HG03064 (cell line): ENCODE results near the gene CYP4X1.
"Not testable (repeated sequence)": the region's sequence is repeated elsewhere in the genome, so short reads cannot be mapped to it uniquely, and the experiment has no call there.

Experiments
- ATAC-seq: cut with Tn5 transposase; IDR thresholded peaks from one replicate; pipeline ENCODE4 v1.9.1; 2021; ENCODE audit warnings: low read depth; ENCODE audit not compliant: unreplicated experiment

CYP4X1 gene, protein sequence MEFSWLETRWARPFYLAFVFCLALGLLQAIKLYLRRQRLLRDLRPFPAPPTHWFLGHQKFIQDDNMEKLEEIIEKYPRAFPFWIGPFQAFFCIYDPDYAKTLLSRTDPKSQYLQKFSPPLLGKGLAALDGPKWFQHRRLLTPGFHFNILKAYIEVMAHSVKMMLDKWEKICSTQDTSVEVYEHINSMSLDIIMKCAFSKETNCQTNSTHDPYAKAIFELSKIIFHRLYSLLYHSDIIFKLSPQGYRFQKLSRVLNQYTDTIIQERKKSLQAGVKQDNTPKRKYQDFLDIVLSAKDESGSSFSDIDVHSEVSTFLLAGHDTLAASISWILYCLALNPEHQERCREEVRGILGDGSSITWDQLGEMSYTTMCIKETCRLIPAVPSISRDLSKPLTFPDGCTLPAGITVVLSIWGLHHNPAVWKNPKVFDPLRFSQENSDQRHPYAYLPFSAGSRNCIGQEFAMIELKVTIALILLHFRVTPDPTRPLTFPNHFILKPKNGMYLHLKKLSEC

DNA sequence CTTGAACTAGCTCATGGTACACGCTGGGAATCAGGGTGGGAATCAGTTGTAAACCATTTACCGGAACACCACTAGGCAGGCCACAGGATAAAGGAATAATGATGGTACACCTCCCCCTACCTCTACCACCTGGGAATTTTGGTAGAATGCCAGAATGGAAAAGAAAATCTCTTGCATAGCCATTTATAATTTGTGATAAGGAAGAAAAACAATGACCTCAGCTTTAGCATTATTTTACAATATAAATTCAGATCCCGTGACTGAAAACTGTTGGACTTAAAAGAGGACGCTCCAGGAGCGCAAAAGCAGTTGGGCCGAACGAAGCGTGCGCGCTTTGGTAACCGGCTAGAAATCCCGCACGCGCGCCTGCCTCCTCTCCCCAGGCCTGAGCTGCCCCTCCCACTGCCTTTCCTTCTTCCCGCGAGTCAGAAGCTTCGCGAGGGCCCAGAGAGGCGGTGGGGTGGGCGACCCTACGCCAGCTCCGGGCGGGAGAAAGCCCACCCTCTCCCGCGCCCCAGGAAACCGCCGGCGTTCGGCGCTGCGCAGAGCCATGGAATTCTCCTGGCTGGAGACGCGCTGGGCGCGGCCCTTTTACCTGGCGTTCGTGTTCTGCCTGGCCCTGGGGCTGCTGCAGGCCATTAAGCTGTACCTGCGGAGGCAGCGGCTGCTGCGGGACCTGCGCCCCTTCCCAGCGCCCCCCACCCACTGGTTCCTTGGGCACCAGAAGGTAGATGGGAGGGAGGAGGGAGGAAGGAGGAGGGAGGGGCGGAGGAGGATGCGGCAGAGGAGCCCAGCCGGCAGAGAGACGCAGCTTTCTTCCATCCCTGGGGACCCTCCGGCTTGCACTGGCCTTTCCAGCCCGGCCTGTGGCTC, at the start of gene CYP4X1:
Gene CYP4X1 (plus strand): TSS at position 402 of the 873 bp plus-strand sequence. CDS start 149 bp downstream, at position 551.
- no peak for ATAC-seq

DNA sequence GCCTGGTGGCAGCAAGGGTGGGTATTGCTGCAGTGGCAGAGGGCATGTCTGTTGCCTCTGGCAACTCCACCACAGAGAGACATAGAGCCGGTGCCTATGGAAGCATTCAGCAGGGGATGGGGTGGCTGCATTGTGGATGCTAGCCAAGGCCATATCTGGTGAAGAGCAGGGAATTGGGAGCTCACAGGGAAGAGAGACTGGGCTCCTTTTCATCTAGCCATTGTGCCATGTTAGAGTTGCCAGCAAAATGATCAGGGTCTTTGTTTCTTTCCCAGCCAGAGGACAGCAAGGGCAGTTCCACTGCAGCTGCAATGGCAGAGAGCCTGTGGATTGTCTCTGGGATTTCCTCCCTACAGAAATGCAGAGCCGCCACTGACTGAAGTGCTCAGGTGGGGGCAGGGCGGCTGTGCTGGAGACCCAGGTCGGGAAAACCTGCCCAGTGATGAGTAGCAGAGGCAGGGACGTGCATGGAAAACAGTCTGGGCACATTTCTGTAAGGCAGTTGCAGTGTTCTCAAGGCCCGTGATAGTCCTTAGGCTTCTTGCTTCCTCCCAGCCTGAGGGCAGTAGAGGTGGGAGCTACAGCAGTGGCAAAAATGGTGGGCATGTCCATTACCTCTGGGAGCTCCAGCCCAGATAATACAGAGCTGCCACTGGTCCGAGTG, 40.2 kb upstream of the CYP4X1 start:
- ATAC-seq = no peak

DNA sequence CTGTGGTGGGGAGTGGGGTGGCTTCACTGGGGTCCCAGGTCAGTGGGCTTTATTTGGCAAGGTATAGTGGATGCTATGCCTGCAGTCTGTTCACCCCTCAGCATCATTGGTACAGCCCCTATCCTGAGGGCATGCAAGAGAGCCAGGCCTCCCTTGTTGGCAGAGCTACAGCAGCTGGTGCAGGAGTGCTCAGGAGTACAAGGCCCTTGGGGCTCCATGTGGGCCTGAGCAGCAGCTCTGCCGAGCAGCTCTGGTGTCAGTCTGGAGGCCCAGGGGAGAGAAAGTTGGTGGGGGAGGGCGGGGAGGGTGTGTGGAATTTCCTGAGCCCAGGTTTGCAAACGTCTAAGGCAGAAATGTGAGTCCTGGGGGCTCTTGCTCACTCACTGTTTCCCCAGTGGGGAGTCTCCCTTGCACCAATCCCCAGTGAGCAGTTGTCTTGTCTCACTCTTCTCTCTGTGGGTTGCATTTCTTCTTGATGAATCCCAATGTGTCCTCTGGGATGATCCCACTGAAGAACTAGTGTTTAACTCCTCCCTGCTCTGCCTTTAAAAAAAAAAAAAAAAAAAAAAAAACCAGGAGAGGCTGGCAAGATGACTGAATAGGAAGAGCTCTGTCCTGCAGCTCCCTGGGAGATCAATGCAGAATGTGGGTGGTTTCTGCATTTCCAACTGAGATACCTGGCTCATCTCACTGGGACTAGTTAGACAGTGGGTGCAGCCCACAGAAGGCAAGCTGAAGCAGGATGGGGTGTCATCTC, 39.5 kb upstream of the CYP4X1 start:
- no peak for ATAC-seq

DNA sequence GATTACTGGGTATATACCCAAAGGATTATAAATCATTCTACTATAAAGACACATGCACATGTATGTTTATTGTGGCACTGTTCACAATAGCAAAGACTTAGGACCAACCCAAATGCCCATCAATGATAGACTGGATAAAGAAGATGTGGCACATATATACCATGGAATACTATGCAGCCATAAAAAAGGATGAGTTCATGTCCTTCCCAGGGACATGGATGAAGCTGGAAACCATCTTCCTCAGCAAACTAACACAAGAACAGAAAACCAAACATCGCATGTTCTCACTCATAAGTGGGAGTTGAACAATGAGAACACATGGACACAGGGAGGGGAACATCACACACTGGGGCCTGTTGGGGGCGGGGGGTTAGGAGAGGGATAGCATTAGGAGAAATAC, 32.9 kb upstream of the CYP4X1 start:
- ATAC-seq = not testable (repeated sequence)

DNA sequence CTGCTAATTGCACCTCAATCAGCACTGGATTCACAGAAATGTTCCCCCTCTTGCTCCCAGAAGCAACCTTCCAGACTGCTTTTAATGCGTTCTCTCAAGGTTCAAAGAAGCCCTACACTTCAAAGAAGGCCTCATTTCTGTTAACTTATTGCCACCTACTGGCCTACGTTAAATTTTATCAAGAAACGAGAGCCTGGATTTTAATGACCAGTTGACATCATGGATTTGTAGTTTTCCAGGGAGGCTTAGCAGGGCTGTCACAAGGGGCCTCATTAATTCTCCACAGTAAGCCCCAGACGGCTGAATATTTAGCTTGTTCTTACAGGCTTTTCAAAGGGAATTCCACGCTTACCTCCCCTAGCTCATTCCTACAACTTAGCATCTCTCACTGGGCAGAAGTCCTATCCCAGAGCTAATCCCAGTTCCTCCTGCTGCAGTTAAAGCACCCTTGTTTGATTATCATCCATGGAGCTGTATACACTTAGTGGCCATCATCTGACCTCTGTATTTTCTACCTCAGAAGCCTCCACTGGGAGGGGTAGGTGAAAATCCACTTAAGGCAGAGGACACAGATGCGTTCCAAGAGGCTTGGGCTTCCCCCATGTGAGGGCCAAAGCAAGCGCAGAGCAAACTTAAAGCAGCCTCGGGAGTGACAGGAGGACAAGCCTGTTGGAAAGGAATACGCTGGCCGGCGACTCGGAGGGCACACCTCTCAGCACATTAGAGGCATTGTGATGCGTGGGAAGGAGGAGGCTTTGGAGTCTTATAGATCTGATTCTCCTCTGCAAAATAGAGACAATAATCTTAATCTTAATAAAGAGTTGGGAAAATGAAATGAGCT, 32.2 kb upstream of the CYP4X1 start:
- no peak for ATAC-seq

DNA sequence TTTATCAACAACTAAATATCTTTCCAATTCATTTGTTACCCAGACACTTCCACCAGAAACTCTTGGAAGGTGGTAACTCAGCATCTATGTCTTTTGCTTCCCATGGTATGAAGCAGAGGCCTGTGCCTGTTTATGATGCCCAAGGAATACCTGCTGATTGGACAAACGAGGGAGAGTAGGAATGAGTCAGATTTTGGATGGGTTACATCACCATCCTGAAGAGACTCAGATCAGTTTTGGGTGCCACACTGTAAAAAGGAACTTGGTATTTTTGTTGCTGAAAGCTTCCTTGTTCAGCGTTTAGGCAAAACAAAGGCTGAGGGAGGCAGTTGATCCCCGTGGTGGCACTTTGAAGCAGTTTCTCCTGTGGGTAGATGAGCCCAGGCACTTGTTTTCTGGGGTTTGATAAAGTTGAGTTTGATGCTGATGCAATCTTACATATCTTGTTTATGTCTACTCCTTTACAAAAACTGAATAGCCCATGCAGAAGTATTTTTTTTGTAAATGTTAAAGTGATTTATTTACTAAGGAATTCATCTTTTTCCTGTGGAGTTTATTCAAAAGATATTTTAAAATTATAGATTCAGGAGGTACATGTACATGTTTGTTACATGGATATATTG, 26.7 kb upstream of the CYP4X1 start:
- no peak for ATAC-seq

DNA sequence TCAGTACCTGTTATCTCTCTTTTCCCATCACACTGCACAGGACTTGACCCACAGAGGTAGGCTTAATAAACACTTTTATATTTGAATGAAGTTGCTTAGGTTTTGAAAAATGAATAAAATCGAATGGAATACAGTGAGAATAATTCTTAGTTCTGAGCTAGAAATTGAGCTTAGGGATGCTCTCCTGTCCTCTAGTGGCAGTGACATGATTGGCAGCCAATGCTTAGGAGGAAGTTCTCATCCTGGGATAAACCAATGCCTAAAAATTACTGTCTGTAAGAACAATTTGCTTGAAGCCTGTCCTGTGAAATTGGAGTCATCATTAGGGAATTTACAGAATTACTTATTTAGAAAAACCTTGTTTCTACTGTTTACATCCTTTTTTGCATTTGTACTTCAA, 21.3 kb upstream of the CYP4X1 start:
- no peak for ATAC-seq

DNA sequence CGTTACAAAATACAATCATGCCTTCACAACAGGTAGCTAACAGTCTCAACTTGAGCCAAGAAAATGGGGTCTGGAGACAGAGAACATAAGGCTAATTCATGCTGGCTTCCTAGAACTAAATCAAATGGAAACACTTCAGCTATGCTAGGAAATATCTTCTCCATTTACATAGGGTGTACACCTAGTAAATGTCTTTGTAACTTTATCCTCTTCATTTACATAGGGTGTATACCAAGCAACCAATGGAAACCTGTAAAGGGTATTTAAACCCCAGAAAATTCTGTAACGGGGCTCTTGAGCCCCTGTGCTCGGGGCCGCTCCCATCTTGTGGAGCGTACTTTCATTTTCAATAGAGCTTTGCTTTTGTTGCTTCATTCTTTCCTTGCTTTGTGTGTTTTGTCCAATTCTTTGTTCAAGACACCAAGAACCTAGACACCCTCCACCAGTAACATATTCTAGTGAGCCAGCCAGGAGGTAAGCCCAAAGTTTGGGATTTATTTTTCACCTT, 19.5 kb upstream of the CYP4X1 start:
- no peak for ATAC-seq

DNA sequence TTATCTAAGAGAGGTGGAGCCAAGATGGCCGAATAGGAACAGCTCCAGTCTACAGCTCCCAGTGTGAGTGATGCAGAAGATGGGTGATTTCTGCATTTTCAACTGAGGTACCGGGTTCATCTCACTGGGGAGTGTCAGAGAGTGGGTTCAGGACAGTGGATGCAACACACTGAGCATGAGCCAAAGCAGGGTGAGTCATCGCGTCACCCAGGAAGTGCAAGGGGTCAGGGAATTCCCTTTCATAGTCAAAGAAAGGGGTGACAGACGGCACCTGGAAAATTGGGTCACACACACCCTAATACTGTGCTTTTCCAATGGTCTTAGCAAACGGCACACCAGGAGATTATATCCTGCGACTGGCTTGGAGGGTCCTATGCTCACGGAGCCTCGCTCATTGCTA, 17.0 kb upstream of the CYP4X1 start:
- not testable (repeated sequence) for ATAC-seq

DNA sequence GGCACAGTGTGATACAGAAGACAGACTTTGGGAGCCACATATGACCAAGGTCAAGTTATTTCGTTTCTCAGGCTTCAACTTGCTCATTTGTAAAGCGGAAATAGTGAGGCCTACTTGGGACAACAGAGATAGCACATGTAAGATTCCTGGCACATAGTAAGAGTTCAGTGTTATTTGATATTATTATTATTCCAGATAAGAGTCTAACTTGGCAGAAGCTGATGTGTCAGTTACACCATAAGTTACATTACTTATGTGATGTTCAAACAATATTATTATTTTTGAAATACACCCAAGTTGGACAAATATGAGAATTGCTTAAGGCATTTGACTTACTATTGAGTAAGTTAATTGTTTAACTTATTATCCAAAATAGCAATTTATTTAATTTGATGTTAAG, 10.2 kb upstream of the CYP4X1 start:
- ATAC-seq = no peak

DNA sequence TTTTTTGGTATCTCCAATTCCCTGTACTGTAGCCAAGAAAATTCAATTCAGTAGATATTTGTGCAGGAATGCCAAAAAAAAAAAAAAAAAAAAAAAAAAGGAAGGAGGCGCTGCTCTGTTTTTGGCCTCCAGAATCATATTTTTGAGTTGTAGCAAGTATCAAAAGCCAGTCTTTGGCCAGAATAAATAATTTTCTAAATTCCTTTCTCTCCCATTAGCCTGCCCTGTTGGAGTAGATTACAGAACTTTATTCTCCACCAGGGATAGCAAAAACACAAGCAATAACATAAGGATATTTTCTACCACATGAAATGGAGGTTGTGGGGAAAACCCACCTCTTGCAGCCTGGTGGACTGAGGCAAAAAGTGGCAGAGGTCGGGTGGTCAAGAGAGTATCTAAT, 2.4 kb upstream of the CYP4X1 start:
- no peak for ATAC-seq

DNA sequence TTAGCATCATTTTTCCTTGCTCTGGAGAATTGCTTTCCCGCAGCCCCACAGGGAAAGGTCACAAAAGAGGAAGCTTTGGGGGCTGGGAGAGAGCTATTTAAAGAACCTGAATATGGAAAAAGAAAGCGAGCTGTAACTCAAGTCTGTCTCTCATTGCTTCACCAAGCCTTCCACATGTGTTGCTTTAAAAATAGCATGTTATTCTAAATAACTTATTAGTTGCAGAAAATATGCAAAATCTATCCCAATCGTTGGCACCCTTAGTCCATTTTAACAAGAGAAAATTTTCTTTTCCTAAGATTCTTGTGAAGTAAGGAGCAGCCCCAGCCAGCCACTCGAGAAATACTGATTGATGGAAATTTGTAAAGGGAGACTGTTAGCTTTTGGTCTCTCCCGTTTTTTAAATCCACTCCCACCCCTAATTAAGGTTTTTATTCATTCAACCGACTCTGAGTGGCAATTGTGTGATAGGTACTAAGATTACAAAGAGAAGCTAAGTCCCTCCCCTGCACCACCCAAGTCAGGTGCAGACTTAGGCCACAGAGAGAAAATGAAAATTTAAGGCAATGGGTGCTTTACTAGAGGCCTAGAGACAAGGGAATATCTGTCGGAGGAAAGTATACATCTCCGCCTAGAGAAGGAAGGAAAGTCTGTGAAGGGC, 802 bp downstream of the CYP4X1 start:
- ATAC-seq = no peak

DNA sequence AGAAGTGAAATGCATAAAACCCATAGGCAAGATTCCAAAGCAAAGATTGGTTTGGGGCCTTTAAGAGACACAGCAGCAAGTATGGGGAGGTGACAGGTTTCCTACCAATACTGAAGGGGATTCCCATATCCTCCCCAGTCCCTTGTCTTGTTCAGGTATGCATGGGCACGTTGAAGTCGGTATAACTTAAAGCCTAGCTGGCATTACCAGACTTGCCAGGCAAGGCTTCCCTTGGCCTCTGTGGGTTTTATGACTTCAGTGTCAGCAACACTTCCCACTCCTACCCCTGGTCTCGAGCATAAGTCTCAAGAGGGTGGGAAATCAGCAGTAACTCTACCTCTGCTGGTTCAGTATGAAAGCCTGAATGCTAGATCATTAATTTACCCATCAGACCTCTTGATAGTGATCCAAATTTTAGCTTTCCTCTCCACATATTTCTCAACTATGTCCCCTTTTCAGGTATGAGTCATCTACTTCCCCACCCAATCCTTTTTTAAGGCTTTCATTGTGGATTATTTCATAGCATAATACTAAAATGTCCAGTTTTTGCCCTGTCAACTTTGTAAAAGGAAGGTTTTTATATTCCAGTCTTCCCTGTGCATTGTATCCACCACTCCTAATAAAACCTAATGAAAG, 6.8 kb downstream of the CYP4X1 start:
- no peak for ATAC-seq

DNA sequence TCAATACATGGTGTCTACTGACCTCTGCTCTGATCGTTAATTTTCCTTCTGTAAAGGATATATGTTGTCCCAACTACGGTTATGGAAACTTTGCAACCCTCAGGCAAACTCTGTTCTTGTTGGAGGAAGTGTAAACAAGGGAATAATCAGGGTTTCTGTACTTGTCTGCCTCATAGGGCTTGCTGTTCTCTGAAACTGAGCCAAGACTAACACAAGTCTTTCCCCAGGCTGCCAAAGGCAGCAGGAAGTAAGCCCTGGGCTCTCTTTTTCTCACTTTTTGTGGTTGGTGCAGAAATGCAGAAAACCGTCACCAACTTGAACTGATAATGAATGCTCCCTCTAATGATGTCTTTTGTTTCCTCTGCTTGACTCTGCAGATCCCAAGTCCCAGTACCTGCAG, 7.6 kb downstream of the CYP4X1 start:
- ATAC-seq = no peak

DNA sequence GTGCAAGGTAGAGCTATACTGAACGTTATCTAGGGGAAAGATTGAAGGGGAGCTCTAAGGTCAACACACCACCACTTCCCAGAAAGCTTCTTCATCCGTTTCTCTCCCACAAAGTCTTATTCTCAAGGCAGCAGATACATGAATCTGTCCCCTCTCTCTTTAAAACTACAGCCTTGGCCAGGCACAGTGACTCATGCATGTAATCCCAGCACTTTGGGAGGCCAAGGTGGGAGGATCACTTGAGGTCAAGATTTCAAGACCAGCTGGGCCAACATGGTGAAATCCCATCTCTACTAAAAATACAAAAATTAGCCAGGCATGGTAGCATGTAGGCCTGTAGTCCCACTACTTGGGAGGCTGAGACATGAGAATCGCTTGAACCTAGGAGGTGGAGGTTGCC, 8.1 kb downstream of the CYP4X1 start:
- no peak for ATAC-seq

DNA sequence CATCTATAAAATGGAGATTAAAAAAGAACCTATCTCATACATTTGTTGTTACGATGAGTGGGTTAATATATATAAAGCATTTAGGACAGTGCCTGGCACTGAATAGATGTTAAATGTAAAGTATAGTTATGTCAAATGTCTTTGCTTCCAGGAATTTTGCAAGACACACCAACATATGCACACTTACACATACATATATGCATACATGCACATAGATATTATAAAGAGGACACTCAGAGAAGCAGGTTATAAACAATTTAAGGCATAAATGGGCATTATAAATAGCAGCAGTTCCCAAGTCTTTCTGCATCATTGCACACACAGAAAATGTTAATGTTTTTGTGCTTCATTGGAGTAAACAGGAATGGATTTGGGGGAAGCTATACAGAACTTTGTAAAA, 13.3 kb downstream of the CYP4X1 start:
- ATAC-seq = no peak

DNA sequence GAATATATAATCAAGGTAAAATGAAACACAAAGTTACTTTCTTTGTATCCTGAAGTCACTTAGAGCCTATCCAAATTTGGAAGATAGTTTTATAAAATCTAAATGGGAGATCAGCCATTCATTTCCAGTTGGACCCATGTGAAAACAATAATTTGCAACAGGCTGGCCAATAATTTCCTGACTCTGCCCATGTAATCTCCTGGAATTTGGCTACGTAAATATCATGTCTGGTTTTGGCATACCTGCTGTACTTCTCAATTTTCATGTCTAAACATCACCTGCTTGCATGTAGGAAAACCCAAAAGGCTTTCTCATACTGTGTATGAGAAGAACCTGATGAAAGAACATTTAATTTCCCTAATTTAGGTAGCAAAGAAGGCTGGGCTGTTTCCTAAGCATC, 35.9 kb downstream of the CYP4X1 start:
- ATAC-seq = no peak

DNA sequence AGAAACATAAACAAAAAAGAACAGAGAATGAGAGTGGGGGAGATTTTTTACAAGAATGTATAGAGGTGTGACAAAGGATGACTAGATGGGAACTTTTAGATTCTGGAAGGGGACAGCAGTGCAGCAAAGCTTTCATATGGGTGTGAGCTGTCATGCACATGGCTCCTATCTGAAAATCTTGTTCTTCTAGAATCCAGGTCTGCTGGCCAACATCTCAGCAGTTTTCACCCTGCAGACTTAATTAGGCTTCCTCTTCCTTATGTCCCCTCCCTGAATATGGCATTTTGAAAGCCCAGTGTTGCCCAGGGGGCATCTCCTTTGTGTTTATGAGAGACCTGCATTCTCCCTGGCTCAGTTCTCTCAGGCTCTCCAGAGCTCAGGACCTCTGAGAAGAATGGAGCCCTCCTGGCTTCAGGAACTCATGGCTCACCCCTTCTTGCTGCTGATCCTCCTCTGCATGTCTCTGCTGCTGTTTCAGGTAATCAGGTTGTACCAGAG, 43.7 kb downstream of the CYP4X1 start, which contains the start of gene CYP4Z1:
Gene CYP4Z1 (plus strand): TSS at position 135 of the 498 bp plus-strand sequence. CDS start 260 bp downstream, at position 395.
- ATAC-seq = no peak
